ENCODE measurements around the gene SPDYE2B.
"Not testable (repeated sequence)": the region's sequence is repeated elsewhere in the genome, so short reads cannot be mapped to it uniquely, and the experiment has no call there.

The SPDYE2B gene

GRCh38 chr7:102643404-102643803 is 6.7 kb upstream of the SPDYE2B start:
- DNase-seq (ENCODE audit: low spot score), result not testable (repeated sequence)

- DNase-seq (ENCODE audit: low spot score), result not testable (repeated sequence)
These were observed 2.3 kb upstream of the SPDYE2B start for GRCh38 chr7:102647813-102648212.

GRCh38 chr7:102664765-102665164 is 14.6 kb downstream of the SPDYE2B start:
- DNase-seq (ENCODE audit: low spot score), result not testable (repeated sequence)

- not testable (repeated sequence) for DNase-seq (ENCODE audit: low spot score)
These were observed 16.7 kb downstream of the SPDYE2B start for GRCh38 chr7:102666850-102667249.

GRCh38 chr7:102667523-102667922 is 17.4 kb downstream of the SPDYE2B start:
- DNase-seq (ENCODE audit: low spot score), result not testable (repeated sequence)

- DNase-seq (ENCODE audit: low spot score), result not testable (repeated sequence)
These were observed 21.2 kb downstream of the SPDYE2B start, which contains the start of gene POLR2J2 for GRCh38 chr7:102671166-102671955. POLR2J2 (minus strand) TSS chr7:102671663; CDS start chr7:102671601, 62 bp downstream.

GRCh38 chr7:102671956-102672307 is 21.8 kb downstream of the SPDYE2B start:
- not testable (repeated sequence) for DNase-seq (ENCODE audit: low spot score)

GRCh38 chr7:102673447-102674067 is 23.4 kb downstream of the SPDYE2B start:
- DNase-seq (ENCODE audit: low spot score), result not testable (repeated sequence)

GRCh38 chr7:102675545-102675944 is 25.4 kb downstream of the SPDYE2B start:
- not testable (repeated sequence) for DNase-seq (ENCODE audit: low spot score)

- DNase-seq (ENCODE audit: low spot score), result not testable (repeated sequence)
These were observed 30.7 kb downstream of the SPDYE2B start for GRCh38 chr7:102680780-102681179.

- DNase-seq (ENCODE audit: low spot score), result not testable (repeated sequence)
These were observed 32.4 kb downstream of the SPDYE2B start for GRCh38 chr7:102682560-102682959.

- not testable (repeated sequence) for DNase-seq (ENCODE audit: low spot score)
These were observed 38.3 kb downstream of the SPDYE2B start for GRCh38 chr7:102688299-102689036.

- DNase-seq (ENCODE audit: low spot score), result not testable (repeated sequence)
These were observed 39.5 kb downstream of the SPDYE2B start for GRCh38 chr7:102689436-102690282.

- DNase-seq (ENCODE audit: low spot score), result not testable (repeated sequence)
These were observed 40.5 kb downstream of the SPDYE2B start for GRCh38 chr7:102690602-102691001.

- not testable (repeated sequence) for DNase-seq (ENCODE audit: low spot score)
These were observed 43.9 kb downstream of the SPDYE2B start for GRCh38 chr7:102694008-102694407.

GRCh38 chr7:102695033-102695552 is 45.0 kb downstream of the SPDYE2B start:
- DNase-seq (ENCODE audit: low spot score), result not testable (repeated sequence)

- DNase-seq (ENCODE audit: low spot score), result not testable (repeated sequence)
These were observed 45.9 kb downstream of the SPDYE2B start for GRCh38 chr7:102696009-102696408.

GRCh38 chr7:102697642-102698512 is 47.8 kb downstream of the SPDYE2B start:
- not testable (repeated sequence) for DNase-seq (ENCODE audit: low spot score)

GRCh38 chr7:102698962-102699750 is 49.0 kb downstream of the SPDYE2B start:
- DNase-seq (ENCODE audit: low spot score), result not testable (repeated sequence)

Measured in hematopoietic multipotent progenitor cell treated with erythropoietin and hydrocortisone succinate and interleukin-3 and kit ligand, for 17 days (in vitro differentiated cells).